HG03095 (cell line): ENCODE data around the gene JUNB.
A peak's percentile ranks its signal among the peaks of the same experiment; 100 is the strongest.
"Not testable (repeated sequence)": the region's sequence is repeated elsewhere in the genome, so short reads cannot be mapped to it uniquely, and the experiment has no call there.

Source experiments
- ATAC-seq: cut with Tn5 transposase; IDR thresholded peaks from one replicate; pipeline ENCODE4 v1.9.1; 2021; ENCODE audit warnings: moderate library complexity; ENCODE audit not compliant: unreplicated experiment

The JUNB gene

GRCh38 chr19:12788682-12789097 is 2.6 kb upstream of the JUNB start:
- ATAC-seq, result no peak

GRCh38 chr19:12789098-12789903 is 2.0 kb upstream of the JUNB start:
- ATAC-seq, result no peak

- ATAC-seq, result peak; percentile 35
These were observed 1.2 kb upstream of the JUNB start for GRCh38 chr19:12789904-12790619.

- ATAC-seq, result no peak
These were observed 500 bp upstream of the JUNB start for GRCh38 chr19:12790628-12791344.

- ATAC-seq, result no peak
These were observed 966 bp downstream of the JUNB start for GRCh38 chr19:12792051-12792852.

GRCh38 chr19:12792853-12793289 is 1.6 kb downstream of the JUNB start:
- ATAC-seq, result no peak

GRCh38 chr19:12793290-12794195 is 2.3 kb downstream of the JUNB start:
- ATAC-seq, result no peak

GRCh38 chr19:12794196-12794941 is 3.1 kb downstream of the JUNB start:
- ATAC-seq, result no peak

- ATAC-seq, result no peak
These were observed 3.7 kb downstream of the JUNB start for GRCh38 chr19:12794971-12795381.

GRCh38 chr19:12796146-12797071 is 5.1 kb downstream of the JUNB start:
- no peak for ATAC-seq

- ATAC-seq, result no peak
These were observed 5.9 kb downstream of the JUNB start for GRCh38 chr19:12797141-12797587.

GRCh38 chr19:12797607-12798006 is 6.3 kb downstream of the JUNB start:
- not testable (repeated sequence) for ATAC-seq

GRCh38 chr19:12799742-12800465 is 8.6 kb downstream of the JUNB start:
- ATAC-seq, result no peak

- no peak for ATAC-seq
These were observed 9.1 kb downstream of the JUNB start for GRCh38 chr19:12800466-12800770.

- no peak for ATAC-seq
These were observed 9.7 kb downstream of the JUNB start for GRCh38 chr19:12800923-12801465.

GRCh38 chr19:12801466-12802266 is 10.4 kb downstream of the JUNB start, which contains the start of the genes PRDX2 and THSD8:
TSS of gene PRDX2 (minus strand) at chr19:12801800. CDS start at chr19:12801261, 539 bp downstream.
TSS of gene THSD8 (plus strand) at chr19:12802069. CDS start at chr19:12802072, 3 bp downstream.
- no peak for ATAC-seq
